ENCODE measurements around the gene PARK7.

DNA sequence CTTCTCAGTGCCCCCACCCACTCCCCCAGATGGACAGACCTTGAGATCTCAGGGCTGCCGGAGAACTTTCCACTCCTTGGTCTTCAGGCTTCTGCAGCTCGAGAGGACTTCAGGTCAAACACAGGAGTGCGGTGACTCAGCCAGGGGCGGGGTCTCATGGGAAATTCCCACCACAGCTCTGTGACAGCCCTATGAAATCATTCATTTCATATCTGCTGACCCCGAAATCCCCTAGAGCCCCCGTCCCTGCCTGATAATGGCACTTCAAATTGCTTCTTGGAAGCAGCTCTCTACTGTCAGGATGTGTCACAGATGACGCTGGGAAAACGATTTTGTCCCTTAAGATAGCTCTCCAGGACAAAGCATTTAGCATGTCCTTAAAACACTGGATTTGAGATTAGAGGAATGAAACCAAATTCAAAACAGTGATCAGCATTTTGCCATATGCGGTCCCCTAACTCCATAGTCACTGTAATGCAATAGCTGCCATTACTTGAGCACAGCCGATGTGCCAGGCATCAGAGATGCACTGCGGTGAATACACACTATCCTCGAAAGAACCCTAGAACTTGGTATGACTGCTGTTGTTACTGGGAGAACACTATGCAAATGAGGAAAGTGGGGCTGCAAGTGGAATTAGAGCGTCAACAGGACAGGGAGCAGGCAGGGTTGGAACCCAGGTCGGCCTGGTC, 20.6 kb upstream of the PARK7 start, which contains the start of gene TNFRSF9:
- TF ChIP-seq CTCF (conservative IDR thresholded peaks at IDR 0.05 in 1 of 2, IDR thresholded peaks at IDR 0.05 in 1 of 2; ENCODE audit: extremely low read depth in 1 of 2, insufficient read depth in 1 of 2, low read depth in 1 of 2, low read length in 2 of 2) (no peak), EZH2 (IDR thresholded peaks at IDR 0.05; ENCODE audit: borderline replicate concordance, low read length) (no peak)
